ENCODE measurements around the gene ADAMTS2. TPM values are rescaled to one million over a fixed set of nuclear protein-coding genes. Genes with fewer than 3 reads are reported as not detected.
A peak's percentile ranks its signal among the peaks of the same experiment; 100 is the strongest.

The ADAMTS2 gene
- total and polyA plus RNA-seq, 2 donors (not counting 1 experiment from before 2014, with no cell fraction given) = 16.2 to 70.2 TPM

- no peak overlapping the region for H3K9ac ChIP-seq (ENCODE audit: insufficient read depth, low read length)
- no peak overlapping the region for H3K4me3 ChIP-seq (replicated peaks in 1 of 4; ENCODE audit: control extremely low read depth in 1 of 4, insufficient read depth in 1 of 4, low read depth in 3 of 4, low read length in 4 of 4)
- H3K4me1 ChIP-seq (ENCODE audit: control insufficient read depth, extremely low read depth, insufficient read depth, low read length) = no peaks in the 10 kb centered on the region
- no peaks in the 10 kb centered on the region for H3K36me3 ChIP-seq (ENCODE audit: control insufficient read depth, insufficient read depth, low read length)
- H3K79me2 ChIP-seq (ENCODE audit: control insufficient read depth, insufficient read depth, low read length) = peaks cover 25% of the 10 kb centered on the region
- H3K27me3 ChIP-seq (ENCODE audit: control insufficient read depth, insufficient read depth, low read length) = no peaks in the 10 kb centered on the region
- H3K4me2 ChIP-seq (ENCODE audit: extremely low read depth, insufficient read depth, low read length) = no peak overlapping the region
- H3K27ac ChIP-seq (ENCODE audit: insufficient read depth, low read length) = no peak overlapping the region
- H4K20me1 ChIP-seq (ENCODE audit: control insufficient read depth, extremely low read depth, insufficient read depth, low read length) = no peaks in the 10 kb centered on the region
- DNase-seq (ENCODE audit: low read depth in 2 of 2) = no peak
- H2AFZ ChIP-seq (ENCODE audit: low read length) = no peak overlapping the region
- TF ChIP-seq CTCF (conservative IDR thresholded peaks at IDR 0.05 in 1 of 2, IDR thresholded peaks at IDR 0.05 in 1 of 2; ENCODE audit: low read depth in 1 of 2, low read length in 2 of 2) = no peak
- TF ChIP-seq EZH2 (IDR thresholded peaks at IDR 0.05; ENCODE audit: low read length, missing control alignments) = no peak
- H3K9me3 ChIP-seq (ENCODE audit: control insufficient read depth, insufficient read depth, low read depth, low read length) = no peaks in the 10 kb centered on the region
Measured at GRCh38 chr5:179328291-179328690, 17.0 kb downstream of the ADAMTS2 start.

GRCh38 chr5:179327021-179327735 is 18.1 kb downstream of the ADAMTS2 start:
- Histone ChIP-seq H3K9ac (ENCODE audit: insufficient read depth, low read length) (no peak overlapping the region), H3K36me3 (ENCODE audit: control insufficient read depth, insufficient read depth, low read length) (no peaks in the 10 kb centered on the region), H3K9me3 (ENCODE audit: control insufficient read depth, insufficient read depth, low read depth, low read length) (no peaks in the 10 kb centered on the region), H3K4me2 (ENCODE audit: extremely low read depth, insufficient read depth, low read length) (peak overlapping the region; percentile 36), H4K20me1 (ENCODE audit: control insufficient read depth, extremely low read depth, insufficient read depth, low read length) (no peaks in the 10 kb centered on the region), H3K27me3 (ENCODE audit: control insufficient read depth, insufficient read depth, low read length) (no peaks in the 10 kb centered on the region), H2AFZ (ENCODE audit: low read length) (no peak overlapping the region), H3K4me3 (replicated peaks in 1 of 4; ENCODE audit: control extremely low read depth in 1 of 4, insufficient read depth in 1 of 4, low read depth in 3 of 4, low read length in 4 of 4) (no peak overlapping the region), H3K79me2 (ENCODE audit: control insufficient read depth, insufficient read depth, low read length) (peaks cover 24% of the 10 kb centered on the region), H3K4me1 (ENCODE audit: control insufficient read depth, extremely low read depth, insufficient read depth, low read length) (no peaks in the 10 kb centered on the region), H3K27ac (ENCODE audit: insufficient read depth, low read length) (peak overlapping the region; percentile 53)
- DNase-seq (ENCODE audit: low read depth in 2 of 2) = no peak
- no peak for TF ChIP-seq CTCF (conservative IDR thresholded peaks at IDR 0.05 in 1 of 2, IDR thresholded peaks at IDR 0.05 in 1 of 2; ENCODE audit: low read depth in 1 of 2, low read length in 2 of 2)
- no peak for TF ChIP-seq EZH2 (IDR thresholded peaks at IDR 0.05; ENCODE audit: low read length, missing control alignments)

GRCh38 chr5:179326122-179326927 is 18.9 kb downstream of the ADAMTS2 start:
- H3K36me3 ChIP-seq (ENCODE audit: control insufficient read depth, insufficient read depth, low read length) = no peaks in the 10 kb centered on the region
- H3K4me2 ChIP-seq (ENCODE audit: extremely low read depth, insufficient read depth, low read length) = peak overlapping the region; percentile 36
- H4K20me1 ChIP-seq (ENCODE audit: control insufficient read depth, extremely low read depth, insufficient read depth, low read length) = no peaks in the 10 kb centered on the region
- H3K27ac ChIP-seq (ENCODE audit: insufficient read depth, low read length) = peak overlapping the region; percentile 53
- no peaks in the 10 kb centered on the region for H3K9me3 ChIP-seq (ENCODE audit: control insufficient read depth, insufficient read depth, low read depth, low read length)
- H2AFZ ChIP-seq (ENCODE audit: low read length) = no peak overlapping the region
- no peak overlapping the region for H3K4me3 ChIP-seq (replicated peaks in 1 of 4; ENCODE audit: control extremely low read depth in 1 of 4, insufficient read depth in 1 of 4, low read depth in 3 of 4, low read length in 4 of 4)
- peak; percentile 20 to 78 for DNase-seq (ENCODE audit: low read depth in 2 of 2)
- H3K79me2 ChIP-seq (ENCODE audit: control insufficient read depth, insufficient read depth, low read length) = peaks cover 29% of the 10 kb centered on the region
- TF ChIP-seq EZH2 (IDR thresholded peaks at IDR 0.05; ENCODE audit: low read length, missing control alignments) (no peak), CTCF (conservative IDR thresholded peaks at IDR 0.05 in 1 of 2, IDR thresholded peaks at IDR 0.05 in 1 of 2; ENCODE audit: low read depth in 1 of 2, low read length in 2 of 2) (no peak)
- H3K27me3 ChIP-seq (ENCODE audit: control insufficient read depth, insufficient read depth, low read length) = no peaks in the 10 kb centered on the region
- H3K4me1 ChIP-seq (ENCODE audit: control insufficient read depth, extremely low read depth, insufficient read depth, low read length) = no peaks in the 10 kb centered on the region
- no peak overlapping the region for H3K9ac ChIP-seq (ENCODE audit: insufficient read depth, low read length)
